Measurements from ENCODE around the gene KLHL35.
A peak's percentile ranks its signal among the peaks of the same experiment; 100 is the strongest.

The KLHL35 gene

GRCh38 chr11:75429641-75429901, 3.4 kb downstream of the KLHL35 start:
- DNase-seq (ENCODE audit: low read depth): no peak
- no peak overlapping the region for H3K4me3 ChIP-seq (replicated peaks; ENCODE audit: low read depth, low read length)
- TF ChIP-seq, protein P1, sequence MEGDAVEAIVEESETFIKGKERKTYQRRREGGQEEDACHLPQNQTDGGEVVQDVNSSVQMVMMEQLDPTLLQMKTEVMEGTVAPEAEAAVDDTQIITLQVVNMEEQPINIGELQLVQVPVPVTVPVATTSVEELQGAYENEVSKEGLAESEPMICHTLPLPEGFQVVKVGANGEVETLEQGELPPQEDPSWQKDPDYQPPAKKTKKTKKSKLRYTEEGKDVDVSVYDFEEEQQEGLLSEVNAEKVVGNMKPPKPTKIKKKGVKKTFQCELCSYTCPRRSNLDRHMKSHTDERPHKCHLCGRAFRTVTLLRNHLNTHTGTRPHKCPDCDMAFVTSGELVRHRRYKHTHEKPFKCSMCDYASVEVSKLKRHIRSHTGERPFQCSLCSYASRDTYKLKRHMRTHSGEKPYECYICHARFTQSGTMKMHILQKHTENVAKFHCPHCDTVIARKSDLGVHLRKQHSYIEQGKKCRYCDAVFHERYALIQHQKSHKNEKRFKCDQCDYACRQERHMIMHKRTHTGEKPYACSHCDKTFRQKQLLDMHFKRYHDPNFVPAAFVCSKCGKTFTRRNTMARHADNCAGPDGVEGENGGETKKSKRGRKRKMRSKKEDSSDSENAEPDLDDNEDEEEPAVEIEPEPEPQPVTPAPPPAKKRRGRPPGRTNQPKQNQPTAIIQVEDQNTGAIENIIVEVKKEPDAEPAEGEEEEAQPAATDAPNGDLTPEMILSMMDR (IDR thresholded peaks at IDR 0.05; ENCODE audit: low read length, missing control alignments): no peak

DNA sequence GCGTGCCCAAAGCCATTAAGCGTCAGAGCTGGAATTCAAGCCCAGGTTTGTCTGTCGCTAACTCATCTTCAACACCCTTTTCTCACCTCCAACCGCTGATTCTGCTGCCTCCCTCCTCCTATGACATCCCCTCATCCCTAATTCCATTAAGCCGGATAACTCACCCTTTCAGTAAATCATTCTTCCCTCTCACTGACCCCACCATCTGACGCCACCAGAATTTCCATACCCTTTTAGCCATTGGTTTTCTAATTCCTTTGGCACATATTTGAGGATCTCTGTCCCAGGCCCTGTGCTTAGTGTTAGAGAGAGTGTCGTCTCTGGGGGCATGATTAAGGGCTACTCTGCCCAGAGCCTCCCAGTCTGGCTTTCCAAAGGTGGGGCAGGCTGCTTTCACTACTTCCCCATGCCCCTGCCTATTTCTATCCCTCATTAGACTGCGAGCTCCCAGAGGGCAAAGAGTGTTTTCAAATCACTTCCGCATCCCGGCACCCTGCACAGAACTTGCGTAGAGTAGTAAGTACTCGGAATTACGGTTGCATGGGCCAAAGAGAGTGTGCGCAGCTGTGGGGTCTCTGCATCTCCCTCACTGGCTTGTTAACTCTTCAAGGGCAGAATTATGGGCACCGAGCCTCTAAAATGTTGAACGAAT, 3.9 kb downstream of the KLHL35 start:
- no peak for DNase-seq (ENCODE audit: low read depth)
- TF ChIP-seq, protein P1 (IDR thresholded peaks at IDR 0.05; ENCODE audit: low read length, missing control alignments): no peak
- H3K4me3 ChIP-seq (replicated peaks; ENCODE audit: low read depth, low read length): no peak overlapping the region

- H3K4me3 ChIP-seq (replicated peaks; ENCODE audit: low read depth, low read length): peak overlapping the region; percentile 41
- peak; percentile 86 for DNase-seq (ENCODE audit: low read depth)
- TF ChIP-seq, protein P1 (IDR thresholded peaks at IDR 0.05; ENCODE audit: low read length, missing control alignments): no peak
Measured at GRCh38 chr11:75428281-75428724, 4.7 kb downstream of the KLHL35 start.

DNA sequence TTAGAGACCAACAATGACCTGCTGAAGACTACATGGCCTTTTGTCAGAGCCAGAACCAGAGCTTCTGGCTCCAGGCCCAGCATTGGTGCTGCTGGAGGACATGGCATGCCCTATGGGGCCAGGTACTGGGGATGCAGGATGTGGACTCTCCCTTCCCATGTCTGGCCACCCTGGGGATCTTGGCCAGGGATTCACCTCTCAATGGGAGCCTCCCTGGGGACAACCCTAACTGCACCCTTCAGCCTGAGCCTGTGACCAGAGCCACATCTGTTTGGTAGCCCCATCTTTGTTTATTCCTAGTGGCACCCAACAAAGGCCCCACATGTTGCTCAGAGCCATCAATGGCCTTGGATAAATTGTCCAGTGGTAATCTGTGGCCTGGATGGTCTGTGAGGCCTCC, 5.8 kb downstream of the KLHL35 start:
- no peak for DNase-seq (ENCODE audit: low read depth)
- no peak overlapping the region for H3K4me3 ChIP-seq (replicated peaks; ENCODE audit: low read depth, low read length)
- TF ChIP-seq, protein P1 (IDR thresholded peaks at IDR 0.05; ENCODE audit: low read length, missing control alignments): no peak

DNA sequence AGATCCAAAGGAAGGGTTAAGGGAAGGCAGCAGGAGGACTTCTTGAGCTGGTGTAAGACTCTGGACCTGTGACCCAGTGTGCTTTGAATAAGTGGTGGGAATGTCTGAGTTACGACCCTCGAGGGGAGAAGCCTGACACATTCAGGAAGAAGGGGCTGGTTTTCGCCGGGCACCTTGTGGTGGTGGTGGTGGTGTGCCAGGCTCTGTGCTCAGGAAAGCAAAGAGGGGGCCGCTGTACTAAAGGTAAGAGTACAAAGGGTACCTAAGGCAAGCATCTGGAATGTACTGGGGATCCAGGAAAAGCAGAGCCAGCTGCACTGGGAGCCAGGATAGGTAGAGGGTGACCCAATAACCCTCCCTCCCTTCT, 6.3 kb downstream of the KLHL35 start:
- TF ChIP-seq, protein P1 (IDR thresholded peaks at IDR 0.05; ENCODE audit: low read length, missing control alignments): no peak
- DNase-seq (ENCODE audit: low read depth): no peak
- H3K4me3 ChIP-seq (replicated peaks; ENCODE audit: low read depth, low read length): no peak overlapping the region

DNA sequence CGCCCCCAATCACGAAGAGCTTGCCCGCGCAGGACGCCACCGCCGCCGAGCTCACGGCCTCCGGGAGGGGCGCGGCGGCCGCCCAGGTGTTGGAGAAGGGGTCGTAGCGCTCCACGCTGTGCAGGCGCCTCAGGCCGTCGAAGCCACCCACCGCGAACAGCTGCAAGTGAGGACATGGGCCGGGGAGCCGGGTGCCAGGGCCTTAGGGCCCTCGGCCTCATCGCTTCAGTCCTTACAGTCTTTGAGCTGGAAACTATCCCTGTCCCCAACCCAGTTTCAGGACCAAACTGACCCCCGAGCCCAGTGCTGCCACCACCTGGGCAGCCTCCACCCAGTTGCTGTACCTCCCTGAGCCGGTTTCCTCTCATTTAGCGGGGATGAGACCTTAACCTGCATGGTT, 7.6 kb downstream of the KLHL35 start:
- no peak overlapping the region for H3K4me3 ChIP-seq (replicated peaks; ENCODE audit: low read depth, low read length)
- DNase-seq (ENCODE audit: low read depth): no peak
- TF ChIP-seq, protein P1 (IDR thresholded peaks at IDR 0.05; ENCODE audit: low read length, missing control alignments): peak; percentile 36

DNA sequence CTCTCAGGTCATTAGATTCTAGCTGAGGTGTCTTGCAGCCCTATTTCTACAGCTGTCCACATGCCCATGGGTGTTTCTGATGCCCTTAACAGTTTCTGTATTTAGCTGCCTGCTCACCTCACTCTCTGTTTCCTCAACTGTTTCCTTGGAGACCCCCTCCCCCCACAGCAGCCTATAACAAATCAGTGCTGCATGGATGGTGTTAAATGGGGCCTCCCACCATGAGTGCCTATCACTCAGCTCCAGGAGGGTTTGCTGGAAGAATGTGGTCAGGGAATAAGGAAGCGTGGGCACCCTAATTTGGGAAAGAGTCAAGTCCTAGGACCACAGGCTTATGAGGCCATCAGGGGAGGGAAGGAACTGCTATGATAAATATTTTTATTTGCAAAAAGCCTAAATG, 8.6 kb downstream of the KLHL35 start:
- no peak overlapping the region for H3K4me3 ChIP-seq (replicated peaks; ENCODE audit: low read depth, low read length)
- TF ChIP-seq, protein P1 (IDR thresholded peaks at IDR 0.05; ENCODE audit: low read length, missing control alignments): no peak
- no peak for DNase-seq (ENCODE audit: low read depth)

All from fibroblast of pulmonary artery (primary cell).